Ascending aorta (tissue), 2 donors: ENCODE measurements around the gene TTC3. TPM values are rescaled to one million over a fixed set of nuclear protein-coding genes. Genes with fewer than 3 reads are reported as not detected.
"Not testable (repeated sequence)": the region's sequence is repeated elsewhere in the genome, so short reads cannot be mapped to it uniquely, and the experiment has no call there.

Experiments used
- DNase-seq, 2 donors: peaks; one replicate each; pipeline ENCODE4 v3.0.0-alpha.2; 2019; ENCODE audit warnings: low spot score in 2 of 2
- H3K27ac ChIP-seq, 2 donors: fragments of 200-600 bp; sonication (generic); one replicate each; pipeline ENCODE4 v1.5.1; 2016 to 2017; ENCODE audit warnings: mild to moderate bottlenecking in 1 of 2
- H3K27me3 ChIP-seq: fragments of 200-600 bp; sonication (generic); one replicate; pipeline ENCODE4 v1.5.1; 2017
- H3K36me3 ChIP-seq, 2 donors: fragments of 200-600 bp; sonication (generic); one replicate each; pipeline ENCODE4 v1.5.1; 2016
- H3K4me1 ChIP-seq, 2 donors: fragments of 200-600 bp; sonication (generic); one replicate each; pipeline ENCODE4 v1.5.1; 2016 to 2017; ENCODE audit warnings: mild to moderate bottlenecking in 1 of 2
- H3K4me3 ChIP-seq, 2 donors: fragments of 200-600 bp; sonication (generic); one replicate each; pipeline ENCODE4 v1.5.1; 2016 to 2017; ENCODE audit warnings: mild to moderate bottlenecking in 1 of 2
- H3K9me3 ChIP-seq, 2 donors: fragments of 200-600 bp; sonication (generic); one replicate each; pipeline ENCODE4 v1.5.1; 2016
- CTCF ChIP-seq, 3 experiments: fragments of 200-600 bp in 2 of 3; fragments of 450-650 bp in 1 of 3; sonication (generic) in 2 of 3; IDR thresholded peaks; one replicate each; pipeline ENCODE4 v1.5.1; 2016 to 2019; ENCODE audit warnings: antibody characterized with exemption in 3 of 3, mild to moderate bottlenecking in 1 of 3, moderate library complexity in 1 of 3
- intact Hi-C: fragments of 100-400 bp; cut with DNase I; formaldehyde crosslinking; loops from one replicate; pipeline ENCODE4 v1.15.1; 2023
- total RNA-seq: library from RNA; depleted of rRNA; stranded (reverse); fragments of >200 nt; gene quantifications from one replicate; pipeline ENCODE4 v1.1.0, GENCODE V29; 2016

Gene TTC3
- total RNA-seq, 1 donor from 2014 or later, result 70.7 TPM

- no peaks in the 10 kb centered on the region for H3K9me3 ChIP-seq
- H3K4me1 ChIP-seq, result no peaks in the 10 kb centered on the region
- no peak overlapping the region for H3K4me3 ChIP-seq
- no peak overlapping the region for H3K27ac ChIP-seq
- intact Hi-C loops, result no loop called here
- no peaks in the 10 kb centered on the region for H3K27me3 ChIP-seq
- H3K36me3 ChIP-seq, result peaks cover 50 to 66% of the 10 kb centered on the region in 2 donors
- no peak for DNase-seq
- no peak for TF ChIP-seq CTCF (IDR thresholded peaks at IDR 0.05)
Measured at GRCh38 chr21:37136261-37136660, 63.2 kb downstream of the TTC3 start.

GRCh38 chr21:37136744-37137143 lies 63.7 kb downstream of the TTC3 start:
- TF ChIP-seq CTCF (IDR thresholded peaks at IDR 0.05), result no peak
- DNase-seq, result no peak
- no peak overlapping the region for H3K27ac ChIP-seq
- no peak overlapping the region for H3K4me3 ChIP-seq
- H3K4me1 ChIP-seq, result no peaks in the 10 kb centered on the region
- no peaks in the 10 kb centered on the region for H3K9me3 ChIP-seq
- H3K27me3 ChIP-seq, result no peaks in the 10 kb centered on the region
- intact Hi-C loops, result no loop called here
- H3K36me3 ChIP-seq, result peaks cover 50 to 62% of the 10 kb centered on the region in 2 donors

- Histone ChIP-seq H3K27ac (peak overlapping the region in 1 of 2 donors; percentile 42), H3K27me3 (no peaks in the 10 kb centered on the region), H3K9me3 (no peaks in the 10 kb centered on the region), H3K4me1 (no peaks in the 10 kb centered on the region), H3K36me3 (peaks cover 35 to 48% of the 10 kb centered on the region in 2 donors), H3K4me3 (no peak overlapping the region)
- DNase-seq, result no peak
- TF ChIP-seq CTCF (IDR thresholded peaks at IDR 0.05), result no peak
- intact Hi-C loops, result no loop called here
Measured at GRCh38 chr21:37139154-37139553, 66.1 kb downstream of the TTC3 start.

GRCh38 chr21:37139902-37140301 lies 66.8 kb downstream of the TTC3 start:
- H3K27ac ChIP-seq, result peak overlapping the region in 1 of 2 donors; percentile 42
- no peak for TF ChIP-seq CTCF (IDR thresholded peaks at IDR 0.05)
- H3K4me3 ChIP-seq, result no peak overlapping the region
- H3K27me3 ChIP-seq, result no peaks in the 10 kb centered on the region
- H3K4me1 ChIP-seq, result no peaks in the 10 kb centered on the region
- intact Hi-C loops, result no loop called here
- H3K9me3 ChIP-seq, result no peaks in the 10 kb centered on the region
- DNase-seq, result no peak
- peaks cover 38 to 50% of the 10 kb centered on the region in 2 donors for H3K36me3 ChIP-seq

- H3K9me3 ChIP-seq, intact Hi-C loops, H3K27ac ChIP-seq, DNase-seq, H3K27me3 ChIP-seq, H3K4me1 ChIP-seq, H3K4me3 ChIP-seq: not testable (repeated sequence)
- peaks cover 9 to 34% of the 10 kb centered on the region in 2 donors for H3K36me3 ChIP-seq
Measured at GRCh38 chr21:37143392-37143791, 70.3 kb downstream of the TTC3 start.

- Histone ChIP-seq H3K27me3 (no peaks in the 10 kb centered on the region), H3K4me1 (no peaks in the 10 kb centered on the region), H3K36me3 (peaks cover 5 to 39% of the 10 kb centered on the region in 2 donors), H3K9me3 (no peaks in the 10 kb centered on the region), H3K27ac (peak overlapping the region in 1 of 2 donors; percentile 58), H3K4me3 (no peak overlapping the region)
- no peak for TF ChIP-seq CTCF (IDR thresholded peaks at IDR 0.05)
- DNase-seq, result no peak
- intact Hi-C loops, result no loop called here
Measured at GRCh38 chr21:37145635-37146111, 72.6 kb downstream of the TTC3 start.
